ENCODE data around the gene NRXN3. TPM values are rescaled to one million over a fixed set of nuclear protein-coding genes. Genes with fewer than 3 reads are reported as not detected.

The NRXN3 gene
- total and polyA plus RNA-seq, 11 donors: 0.19 to 2.2 (median 1.1) TPM

- Histone ChIP-seq H3K36me3 (no peaks in the 10 kb centered on the region), H3K4me1 (no peaks in the 10 kb centered on the region), H3K27ac (no peak overlapping the region), H3K4me3 (no peak overlapping the region), H3K27me3 (no peaks in the 10 kb centered on the region), H3K9me3 (peaks cover 0 to 14% (median 0%) of the 10 kb centered on the region in 12 donors)
- WGBS, 4 donors: 64 to 75% (median 70%) methylated on average over 2 of the region's 2 CpGs
- ATAC-seq (no peak), DNase-seq (no peak)
- TF ChIP-seq POLR2A (IDR thresholded peaks at IDR 0.05): no peak
- no peak for TF ChIP-seq CTCF (IDR thresholded peaks at IDR 0.05)
- intact Hi-C loops (cut with DNase I): no loop called here
Observed at GRCh38 chr14:79910086-79910485, 1739.9 kb downstream of the NRXN3 start.

GRCh38 chr14:79911744-79912143 lies 1741.6 kb downstream of the NRXN3 start:
- no peak for DNase-seq
- no peak overlapping the region for H3K4me3 ChIP-seq
- H3K4me1 ChIP-seq: no peaks in the 10 kb centered on the region
- TF ChIP-seq CTCF (IDR thresholded peaks at IDR 0.05) (no peak), POLR2A (IDR thresholded peaks at IDR 0.05) (no peak)
- ATAC-seq: no peak
- H3K36me3 ChIP-seq: no peaks in the 10 kb centered on the region
- H3K27me3 ChIP-seq: no peaks in the 10 kb centered on the region
- no peak overlapping the region for H3K27ac ChIP-seq
- WGBS, 4 donors: 61 to 66% (median 64%) methylated on average over 4 of the region's 4 CpGs
- intact Hi-C loops (cut with DNase I): no loop called here
- peaks cover 0 to 12% (median 0%) of the 10 kb centered on the region in 12 donors for H3K9me3 ChIP-seq

DNA sequence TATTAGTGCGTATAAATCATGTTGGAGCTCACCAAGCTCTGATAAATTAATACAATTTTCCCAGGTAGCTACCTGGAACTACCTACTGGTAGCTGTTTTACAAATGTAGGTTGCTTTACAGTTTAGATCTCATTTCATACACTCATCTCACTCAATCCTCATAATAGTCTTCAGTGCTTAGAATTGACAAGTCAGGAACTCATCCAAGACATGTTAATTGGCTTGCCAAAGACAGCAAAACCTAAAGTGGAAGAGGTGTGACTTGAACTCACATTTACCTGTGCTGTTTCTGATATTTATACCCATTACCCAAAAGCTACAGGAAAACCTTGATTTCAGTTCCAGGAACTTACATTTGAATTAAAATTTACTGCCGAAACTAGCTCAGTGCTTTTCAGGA lies 1744.4 kb downstream of the NRXN3 start:
- peaks cover 0 to 10% (median 0%) of the 10 kb centered on the region in 12 donors for H3K9me3 ChIP-seq
- H3K27ac ChIP-seq: no peak overlapping the region
- ATAC-seq (no peak), DNase-seq (no peak)
- no peak for TF ChIP-seq CTCF (IDR thresholded peaks at IDR 0.05)
- TF ChIP-seq POLR2A (IDR thresholded peaks at IDR 0.05): no peak
- intact Hi-C loops (cut with DNase I): no loop called here
- H3K36me3 ChIP-seq: no peaks in the 10 kb centered on the region
- no peaks in the 10 kb centered on the region for H3K27me3 ChIP-seq
- WGBS, 4 donors: 83 to 92% (median 87%) methylated on average over 2 of the region's 2 CpGs
- H3K4me3 ChIP-seq: no peak overlapping the region
- H3K4me1 ChIP-seq: no peaks in the 10 kb centered on the region

GRCh38 chr14:79915406-79915805 lies 1745.2 kb downstream of the NRXN3 start:
- Histone ChIP-seq H3K27ac (no peak overlapping the region), H3K36me3 (no peaks in the 10 kb centered on the region), H3K4me1 (no peaks in the 10 kb centered on the region), H3K9me3 (peaks cover 0 to 10% (median 0%) of the 10 kb centered on the region in 12 donors), H3K4me3 (no peak overlapping the region), H3K27me3 (no peaks in the 10 kb centered on the region)
- intact Hi-C loops (cut with DNase I): no loop called here
- DNase-seq: no peak
- no peak for TF ChIP-seq CTCF (IDR thresholded peaks at IDR 0.05)
- no peak for TF ChIP-seq POLR2A (IDR thresholded peaks at IDR 0.05)
- ATAC-seq: no peak
- 60 to 74% (median 70%) methylated on average over 1 of the region's 1 CpG for WGBS, 4 donors

Data from heart left ventricle (tissue), 16 donors.